Measurements from ENCODE around the gene CLHC1. TPM values are rescaled to one million over a fixed set of nuclear protein-coding genes. Genes with fewer than 3 reads are reported as not detected.

Gene CLHC1
- total RNA-seq, 1 experiment from 2014 or later: 9.2 TPM

DNA sequence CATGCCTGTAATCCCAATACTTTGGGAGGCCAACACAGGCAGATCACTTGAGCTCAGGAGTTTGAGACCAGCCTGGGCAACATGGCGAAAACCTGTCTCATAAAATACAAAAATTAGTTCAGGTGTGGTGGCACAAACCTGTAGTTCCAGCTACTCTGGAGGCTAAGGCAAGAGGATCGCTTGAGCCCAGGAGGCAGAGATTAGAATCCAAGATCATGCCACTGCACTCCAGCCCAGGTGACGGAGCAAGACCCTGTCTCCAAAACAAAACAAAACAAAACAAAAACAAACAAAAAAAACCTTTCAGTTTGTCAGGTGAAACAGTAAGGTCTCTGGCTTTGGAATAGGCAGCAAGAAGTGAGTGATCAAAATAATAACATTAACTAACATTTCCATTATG, 84.6 kb downstream of the CLHC1 start:
- no peaks in the 10 kb centered on the region for H3K36me3 Mint-ChIP-seq (ENCODE audit: insufficient read depth in 1 of 3, low read depth in 3 of 3)
- H4K91ac ChIP-seq (ENCODE audit: insufficient read length, low read depth, low read length): no peak overlapping the region
- no peaks in the 10 kb centered on the region for H3K27me3 Mint-ChIP-seq (ENCODE audit: low read depth)
- no peak overlapping the region for H3K56ac ChIP-seq (ENCODE audit: insufficient read length, low read depth, low read length)
- H4K8ac ChIP-seq (replicated peaks; ENCODE audit: insufficient read length, low read depth, low read length): no peak overlapping the region
- no peaks in the 10 kb centered on the region for H3K27me3 ChIP-seq (ENCODE audit: insufficient read depth, low read length)
- H4K20me1 ChIP-seq (ENCODE audit: control insufficient read depth, insufficient read depth, insufficient read length): no peaks in the 10 kb centered on the region
- H2BK12ac ChIP-seq (ENCODE audit: insufficient read length, low read depth, low read length): no peak overlapping the region
- H3K18ac ChIP-seq (ENCODE audit: insufficient read length, low read depth, low read length): no peak overlapping the region
- H2BK20ac ChIP-seq (ENCODE audit: low read depth, low read length, poor library complexity, severe bottlenecking): no peak overlapping the region
- H3K79me2 ChIP-seq (ENCODE audit: insufficient read depth, low read length): no peaks in the 10 kb centered on the region
- DNase-seq: no peak
- no peak overlapping the region for H3T11ph ChIP-seq (ENCODE audit: low read length)
- H4K5ac ChIP-seq (ENCODE audit: insufficient read length, low read depth, low read length): no peak overlapping the region
- H3K9me3 Mint-ChIP-seq: no peaks in the 10 kb centered on the region; a peak in 1 of 5 replicates
- no CpG with 5 or more reads among the region's 3 CpGs for WGBS (ENCODE audit: extremely low coverage, insufficient read length, low lambda C conversion rate)
- H2AK5ac ChIP-seq (ENCODE audit: insufficient read length, low read length): no peak overlapping the region
- no peaks in the 10 kb centered on the region for H3K4me1 ChIP-seq (ENCODE audit: insufficient read depth, low read length)
- H3K4me2 ChIP-seq (ENCODE audit: insufficient read depth, insufficient read length, low read length): no peak overlapping the region
- no peak overlapping the region for H2BK5ac ChIP-seq (ENCODE audit: insufficient read length, low read length)
- no peaks in the 10 kb centered on the region for H3K23me2 ChIP-seq (ENCODE audit: insufficient read length, low read depth, low read length, poor library complexity, severe bottlenecking)
- no peak overlapping the region for H3K9ac ChIP-seq (ENCODE audit: extremely low read depth, insufficient read length, low read length)
- H3K9me3 ChIP-seq (ENCODE audit: control insufficient read depth, low read depth, low read length): no peaks in the 10 kb centered on the region
- no peak overlapping the region for H3K27ac ChIP-seq (ENCODE audit: insufficient read length, low read depth, low read length)
- no peaks in the 10 kb centered on the region for H3K79me1 ChIP-seq (ENCODE audit: insufficient read depth, low read depth, low read length, poor library complexity, severe bottlenecking)
- TF ChIP-seq, protein P1, sequence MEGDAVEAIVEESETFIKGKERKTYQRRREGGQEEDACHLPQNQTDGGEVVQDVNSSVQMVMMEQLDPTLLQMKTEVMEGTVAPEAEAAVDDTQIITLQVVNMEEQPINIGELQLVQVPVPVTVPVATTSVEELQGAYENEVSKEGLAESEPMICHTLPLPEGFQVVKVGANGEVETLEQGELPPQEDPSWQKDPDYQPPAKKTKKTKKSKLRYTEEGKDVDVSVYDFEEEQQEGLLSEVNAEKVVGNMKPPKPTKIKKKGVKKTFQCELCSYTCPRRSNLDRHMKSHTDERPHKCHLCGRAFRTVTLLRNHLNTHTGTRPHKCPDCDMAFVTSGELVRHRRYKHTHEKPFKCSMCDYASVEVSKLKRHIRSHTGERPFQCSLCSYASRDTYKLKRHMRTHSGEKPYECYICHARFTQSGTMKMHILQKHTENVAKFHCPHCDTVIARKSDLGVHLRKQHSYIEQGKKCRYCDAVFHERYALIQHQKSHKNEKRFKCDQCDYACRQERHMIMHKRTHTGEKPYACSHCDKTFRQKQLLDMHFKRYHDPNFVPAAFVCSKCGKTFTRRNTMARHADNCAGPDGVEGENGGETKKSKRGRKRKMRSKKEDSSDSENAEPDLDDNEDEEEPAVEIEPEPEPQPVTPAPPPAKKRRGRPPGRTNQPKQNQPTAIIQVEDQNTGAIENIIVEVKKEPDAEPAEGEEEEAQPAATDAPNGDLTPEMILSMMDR (conservative IDR thresholded peaks at IDR 0.05): no peak
- no peak overlapping the region for H3K4me3 Mint-ChIP-seq
- no peak overlapping the region for H2AFZ ChIP-seq (ENCODE audit: low read length)
- H3K4ac ChIP-seq (ENCODE audit: low read depth, low read length): no peak overlapping the region
- H3K14ac ChIP-seq (ENCODE audit: insufficient read depth, low read length): no peak overlapping the region
- H3K23ac ChIP-seq (ENCODE audit: insufficient read length, low read depth, low read length): no peak overlapping the region
- H3K4me1 Mint-ChIP-seq: peaks cover 0 to 5% of the 10 kb centered on the region in 2 experiments; a peak in 1 of 4 replicates
- no peak overlapping the region for H3K27ac Mint-ChIP-seq
- H2BK15ac ChIP-seq (ENCODE audit: low read depth, low read length): no peak overlapping the region
- no peak overlapping the region for H2BK120ac ChIP-seq (ENCODE audit: low read depth, low read length, poor library complexity, severe bottlenecking)

Measured in H9 (cell line).